GM12864 (cell line): ENCODE measurements around the gene PHF1.

Experiments
- DNase-seq: peaks from one replicate; pipeline ENCODE4 v3.0.0-alpha.2; 2011; ENCODE audit warnings: low read depth
- H3K4me3 ChIP-seq: 2 replicates; pipeline ENCODE4 v1.5.1; 2011; ENCODE audit warnings: mild to moderate bottlenecking, low read depth, low read length, control low read depth
- TF ChIP-seq, protein P1 (sequence below): IDR thresholded peaks from 2 replicates; pipeline ENCODE4 v1.5.1; 2011; ENCODE audit warnings: low read depth, mild to moderate bottlenecking, moderate library complexity, low read length, control low read depth, inconsistent platforms; ENCODE audit errors: missing control alignments

The PHF1 gene

DNA sequence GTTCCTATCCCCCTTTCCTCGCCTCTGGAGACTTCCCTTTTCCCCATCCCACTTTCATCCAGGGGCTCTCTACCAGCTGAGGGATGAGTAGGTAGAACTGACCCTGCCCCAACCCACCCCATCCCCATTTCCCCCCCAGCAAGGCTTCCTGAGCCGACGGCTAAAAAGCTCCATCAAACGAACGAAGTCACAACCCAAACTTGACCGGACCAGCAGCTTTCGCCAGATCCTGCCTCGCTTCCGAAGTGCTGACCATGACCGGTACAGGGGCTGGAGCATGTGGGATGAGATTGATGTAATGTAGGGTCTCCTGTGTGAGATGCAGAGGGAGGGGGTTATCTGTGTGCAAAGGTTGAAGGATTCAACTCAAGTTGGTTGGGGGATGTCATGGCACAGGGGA is 21.7 kb downstream of the PHF1 start:
- DNase-seq, result no peak
- TF ChIP-seq, protein P1, sequence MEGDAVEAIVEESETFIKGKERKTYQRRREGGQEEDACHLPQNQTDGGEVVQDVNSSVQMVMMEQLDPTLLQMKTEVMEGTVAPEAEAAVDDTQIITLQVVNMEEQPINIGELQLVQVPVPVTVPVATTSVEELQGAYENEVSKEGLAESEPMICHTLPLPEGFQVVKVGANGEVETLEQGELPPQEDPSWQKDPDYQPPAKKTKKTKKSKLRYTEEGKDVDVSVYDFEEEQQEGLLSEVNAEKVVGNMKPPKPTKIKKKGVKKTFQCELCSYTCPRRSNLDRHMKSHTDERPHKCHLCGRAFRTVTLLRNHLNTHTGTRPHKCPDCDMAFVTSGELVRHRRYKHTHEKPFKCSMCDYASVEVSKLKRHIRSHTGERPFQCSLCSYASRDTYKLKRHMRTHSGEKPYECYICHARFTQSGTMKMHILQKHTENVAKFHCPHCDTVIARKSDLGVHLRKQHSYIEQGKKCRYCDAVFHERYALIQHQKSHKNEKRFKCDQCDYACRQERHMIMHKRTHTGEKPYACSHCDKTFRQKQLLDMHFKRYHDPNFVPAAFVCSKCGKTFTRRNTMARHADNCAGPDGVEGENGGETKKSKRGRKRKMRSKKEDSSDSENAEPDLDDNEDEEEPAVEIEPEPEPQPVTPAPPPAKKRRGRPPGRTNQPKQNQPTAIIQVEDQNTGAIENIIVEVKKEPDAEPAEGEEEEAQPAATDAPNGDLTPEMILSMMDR, result no peak
- no peak overlapping the region for H3K4me3 ChIP-seq

- DNase-seq, result no peak
- TF ChIP-seq, protein P1, result no peak
- H3K4me3 ChIP-seq, result no peak overlapping the region
Measured at GRCh38 chr6:33433001-33433543, 22.3 kb downstream of the PHF1 start.

GRCh38 chr6:33433544-33434191 is 22.9 kb downstream of the PHF1 start:
- TF ChIP-seq, protein P1, result no peak
- H3K4me3 ChIP-seq, result no peak overlapping the region
- DNase-seq, result no peak

DNA sequence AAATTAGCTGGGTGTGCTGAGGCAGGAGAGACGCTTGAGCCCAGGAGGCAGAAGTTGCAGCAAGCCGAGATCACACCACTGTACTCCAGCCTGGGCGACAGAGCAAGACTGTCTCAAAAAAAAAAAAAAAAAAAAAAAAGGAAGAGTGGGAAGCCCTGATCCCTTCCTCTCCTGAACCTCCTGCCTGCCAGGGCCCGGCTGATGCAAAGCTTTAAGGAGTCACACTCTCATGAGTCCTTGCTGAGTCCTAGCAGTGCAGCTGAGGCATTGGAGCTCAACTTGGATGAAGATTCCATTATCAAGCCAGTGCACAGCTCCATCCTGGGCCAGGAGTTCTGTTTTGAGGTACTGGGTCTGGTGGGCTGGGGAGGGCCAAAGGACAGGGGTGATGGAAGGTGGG is 24.1 kb downstream of the PHF1 start:
- no peak overlapping the region for H3K4me3 ChIP-seq
- DNase-seq, result no peak
- TF ChIP-seq, protein P1, result no peak

GRCh38 chr6:33437666-33438065 is 26.9 kb downstream of the PHF1 start:
- H3K4me3 ChIP-seq, result no peak overlapping the region
- TF ChIP-seq, protein P1, result no peak
- no peak for DNase-seq

DNA sequence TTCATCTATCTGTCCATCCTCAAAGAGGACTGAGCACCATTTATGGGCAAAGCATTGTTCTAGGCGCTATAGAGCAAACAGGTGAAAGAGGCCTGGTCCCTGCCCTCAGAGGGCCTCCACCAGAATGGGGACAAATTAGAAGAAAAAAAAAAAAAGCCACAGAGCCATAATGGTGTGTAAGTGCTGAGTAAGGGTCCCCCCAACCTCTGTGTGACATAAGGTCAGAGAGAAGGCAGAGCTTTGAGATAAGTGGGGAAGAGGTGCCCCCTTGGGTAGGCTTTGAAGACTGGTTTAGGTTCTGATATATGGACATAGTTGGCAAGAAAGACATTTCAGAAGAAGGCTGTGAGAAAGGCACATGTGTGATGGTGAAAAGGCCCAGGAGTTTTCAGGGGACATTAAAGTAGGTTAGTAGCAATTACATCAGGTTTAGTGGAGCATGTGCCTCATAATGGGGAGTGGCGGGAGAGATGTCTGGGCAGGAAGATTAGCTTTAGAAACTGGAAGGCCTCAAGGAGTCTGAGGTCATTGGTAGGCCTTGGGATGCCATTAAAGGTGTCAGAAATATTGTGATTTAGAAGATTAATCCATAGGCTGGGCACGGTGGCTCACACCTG is 28.3 kb downstream of the PHF1 start:
- no peak for DNase-seq
- no peak overlapping the region for H3K4me3 ChIP-seq
- TF ChIP-seq, protein P1, result no peak

- TF ChIP-seq, protein P1, result no peak
- DNase-seq, result no peak
- H3K4me3 ChIP-seq, result no peak overlapping the region
Measured at GRCh38 chr6:33439956-33440648, 29.3 kb downstream of the PHF1 start.
